GM21515 (cell line): ENCODE results near the gene TUBGCP2.

ENCODE experiments used
- ATAC-seq: cut with Tn5 transposase; IDR thresholded peaks from one replicate; pipeline ENCODE4 v1.9.1; 2021; ENCODE audit not compliant: unreplicated experiment

TUBGCP2 gene

DNA sequence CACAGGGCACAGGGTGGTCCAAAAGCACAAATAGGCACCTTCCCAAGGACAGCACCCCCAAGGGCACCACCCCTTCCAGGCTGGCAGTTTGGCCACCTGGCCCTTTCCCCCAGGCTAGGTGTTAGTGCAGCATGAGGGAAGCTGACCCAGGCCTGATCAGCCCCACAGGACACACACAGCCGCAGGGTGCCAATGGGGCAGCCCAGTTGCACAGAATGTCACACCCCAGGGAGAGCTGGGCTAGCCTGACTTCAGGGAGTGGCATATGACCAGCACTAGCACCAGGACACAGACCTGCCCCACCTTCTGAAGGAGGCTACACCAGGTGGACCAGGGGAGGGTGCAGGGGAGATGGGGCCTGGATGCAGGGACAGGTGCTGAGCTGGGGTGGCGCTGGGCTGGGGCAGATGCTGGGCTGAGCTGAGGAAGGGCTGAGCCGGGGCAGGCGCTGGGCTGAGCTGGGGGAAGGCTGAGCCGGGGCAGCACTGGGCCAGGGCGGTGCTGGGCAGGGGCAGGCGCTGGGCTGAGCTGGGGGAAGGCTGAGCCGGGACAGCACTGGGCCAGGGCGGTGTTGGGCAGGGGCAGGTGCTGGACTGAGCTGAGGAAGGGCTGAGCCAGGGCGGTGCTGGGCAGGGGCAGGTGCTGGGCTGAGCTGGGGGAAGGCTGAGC lies 28.1 kb downstream of the TUBGCP2 start:
- no peak for ATAC-seq

DNA sequence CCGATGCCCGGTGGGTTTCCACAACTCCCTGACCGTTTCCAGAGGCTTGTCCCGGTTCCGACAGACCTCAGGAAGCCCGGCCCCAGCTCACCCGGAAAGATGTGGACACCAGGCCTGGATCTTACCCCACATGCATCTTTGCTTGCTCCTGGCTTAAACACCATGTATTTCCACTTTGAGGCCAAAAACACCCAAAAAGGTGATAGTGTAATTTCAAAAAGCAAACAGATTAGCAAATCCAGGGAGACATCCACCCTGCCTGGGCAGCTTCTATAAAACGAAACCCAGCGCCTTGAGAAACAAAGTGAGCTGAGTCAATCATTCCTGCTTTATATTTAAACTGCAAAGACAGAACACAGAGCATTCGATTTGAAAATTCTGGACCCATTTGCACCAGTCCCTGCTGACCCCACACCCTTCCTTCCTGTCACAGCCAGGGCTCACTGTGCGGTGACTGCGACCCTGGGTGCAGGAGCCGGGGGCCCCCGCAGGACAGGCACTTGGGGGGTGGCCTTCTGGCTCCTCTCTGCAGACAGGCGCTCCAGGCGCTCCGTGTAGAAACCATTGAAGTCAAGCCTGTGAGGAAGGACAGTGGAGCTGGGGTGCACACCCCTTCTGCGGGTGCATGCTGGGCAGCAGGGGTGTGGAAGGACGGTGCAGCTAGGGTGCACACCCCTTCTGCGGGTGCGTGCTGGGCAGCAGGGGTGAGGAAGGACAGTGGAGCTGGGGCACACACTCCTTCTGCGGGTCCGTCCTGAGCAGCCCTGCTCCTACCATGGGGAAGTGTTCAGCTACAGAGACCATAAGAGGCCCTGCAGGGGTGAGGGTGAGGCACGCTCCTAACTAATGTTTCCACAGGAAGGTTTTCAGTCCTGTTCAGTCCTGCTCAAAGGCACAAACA lies 29.1 kb downstream of the TUBGCP2 start:
- no peak for ATAC-seq

DNA sequence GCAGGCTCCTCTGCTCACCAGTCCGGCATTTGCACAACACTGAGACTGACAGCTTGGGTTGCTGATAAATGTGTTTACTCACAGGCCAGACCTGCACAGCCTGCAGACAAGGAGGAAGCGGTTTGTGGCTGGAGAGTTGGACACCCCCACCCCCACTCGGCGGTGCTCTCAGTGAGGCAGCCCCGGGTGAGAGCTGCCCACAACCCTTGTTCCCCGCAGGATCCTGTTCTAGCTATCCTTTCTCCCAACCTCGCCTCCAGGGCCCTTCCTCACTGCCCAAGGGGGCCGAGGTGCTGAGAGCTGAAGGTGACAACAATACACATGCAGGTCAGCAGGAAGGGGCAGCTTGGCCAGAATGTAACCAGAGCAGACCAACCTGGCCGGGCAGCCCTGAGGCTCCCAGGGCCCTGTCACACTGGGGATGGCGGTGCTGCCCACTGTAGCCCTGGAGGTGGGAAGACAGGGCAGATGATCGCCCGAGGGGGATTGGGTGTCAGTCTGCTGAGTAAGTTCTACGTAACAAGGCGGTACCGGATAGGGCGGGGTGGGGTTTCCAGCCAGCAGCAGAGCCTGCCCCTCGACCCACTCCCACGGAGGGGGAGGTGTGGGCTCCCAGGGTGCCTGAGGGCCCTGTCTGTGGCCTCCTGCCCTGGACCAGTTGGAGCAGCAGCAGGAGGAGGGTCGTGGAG lies 30.0 kb downstream of the TUBGCP2 start:
- ATAC-seq, result peak; percentile 45

DNA sequence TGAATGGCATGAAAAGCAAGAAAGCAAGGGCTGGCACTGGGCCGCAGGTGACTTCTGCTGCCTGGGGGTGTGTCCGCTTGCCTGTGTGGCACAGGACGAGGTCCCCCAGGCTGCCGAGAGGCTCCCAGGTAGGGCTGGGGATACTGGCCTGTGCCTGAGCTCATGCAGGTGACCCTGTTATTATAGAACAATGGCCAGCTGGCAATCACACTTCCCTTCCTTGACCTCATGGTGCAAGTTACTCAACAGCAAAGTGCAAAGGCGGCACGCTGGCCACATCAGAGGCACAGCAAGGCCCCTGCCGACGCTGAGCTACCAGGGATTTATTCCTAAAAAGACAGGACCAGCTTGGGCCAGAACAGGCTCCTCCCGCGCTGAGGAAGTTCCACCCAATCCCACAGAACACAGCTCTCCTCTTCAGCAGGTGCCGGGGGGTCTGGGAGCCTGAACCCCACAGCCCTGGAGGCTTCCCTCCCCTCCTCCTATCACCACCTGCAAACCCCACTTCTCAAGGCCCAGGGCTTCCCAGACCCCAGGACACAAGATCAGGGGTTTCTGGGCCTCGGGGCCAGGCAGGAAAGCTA lies 30.6 kb downstream of the TUBGCP2 start:
- ATAC-seq, result no peak

DNA sequence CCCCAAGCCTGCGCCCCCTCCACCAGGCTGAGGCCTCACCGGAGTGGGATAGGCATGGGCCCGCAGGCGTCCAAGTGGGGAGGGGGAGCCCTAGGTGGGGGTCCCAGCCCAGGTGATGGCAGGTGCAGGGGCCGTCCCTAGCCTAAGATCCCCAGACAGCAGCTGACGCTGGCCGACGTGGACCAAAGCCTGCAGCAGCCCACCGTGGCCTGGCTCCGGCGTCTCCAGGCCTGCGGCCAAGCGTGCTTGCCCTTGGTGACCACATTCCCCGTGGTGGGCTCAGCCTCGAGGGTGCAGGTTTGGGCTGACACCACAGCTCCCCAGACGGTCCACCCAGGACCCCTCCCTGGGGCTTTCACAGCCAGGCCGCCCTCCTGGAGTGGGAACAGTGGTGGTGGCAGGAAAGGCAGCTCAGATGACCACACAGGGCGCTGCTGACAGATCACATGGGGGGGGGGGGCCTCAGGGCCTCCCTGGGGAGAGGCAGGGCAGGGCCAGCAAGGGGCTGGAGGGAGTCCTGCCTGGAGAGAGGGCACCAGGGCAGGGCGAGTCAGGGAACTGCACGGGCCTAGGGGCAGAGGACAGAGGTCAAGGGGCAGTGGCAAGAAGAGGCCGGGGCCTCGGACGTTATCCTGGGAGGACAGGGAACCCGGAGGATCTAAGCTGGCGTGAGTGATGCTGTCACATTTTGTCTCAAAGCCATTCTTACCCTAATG lies 31.2 kb downstream of the TUBGCP2 start:
- no peak for ATAC-seq

DNA sequence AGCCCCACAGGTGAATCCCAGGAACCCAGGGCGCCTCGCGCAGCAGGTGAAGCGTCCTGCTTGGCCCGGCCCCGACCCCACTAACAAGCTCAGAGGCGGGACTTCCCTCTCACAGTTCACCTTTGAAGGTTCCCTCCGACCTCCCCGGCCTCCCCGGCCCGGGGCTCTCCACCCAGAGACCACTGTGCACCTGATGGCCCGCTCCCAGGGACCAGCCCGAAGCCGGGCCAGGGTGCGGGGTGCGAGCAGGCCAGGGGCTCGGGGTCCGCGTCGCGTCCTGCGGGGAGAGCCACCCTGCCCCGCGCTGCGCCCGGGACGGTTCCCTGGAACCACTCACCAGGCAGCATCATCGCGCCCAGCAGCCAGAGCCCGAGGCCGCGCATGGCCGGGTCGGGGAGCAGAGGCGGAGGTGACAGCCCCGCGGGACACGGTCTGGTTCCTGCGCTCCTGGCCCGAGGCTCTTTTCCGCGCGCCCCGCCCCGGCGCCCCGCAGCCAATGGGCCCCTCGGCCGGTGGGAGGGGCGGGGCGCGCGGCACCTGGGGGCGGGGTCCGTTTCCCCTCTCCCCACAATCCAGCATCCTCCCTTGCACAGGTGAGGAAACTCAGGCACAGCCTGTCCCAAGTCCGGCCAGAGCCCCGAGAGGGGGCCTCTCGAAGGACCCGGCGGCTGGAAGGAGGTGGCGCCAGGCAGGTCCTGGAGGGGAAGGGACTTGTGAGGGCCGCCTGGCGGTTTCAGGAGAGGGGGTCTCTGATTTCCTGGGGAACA lies 32.1 kb downstream of the TUBGCP2 start, which contains the start of gene ADAM8:
Gene ADAM8, minus strand, starts transcription at position 434 of the 767 bp plus-strand sequence. Its CDS starts 51 bp downstream, at position 383.
- ATAC-seq, result peak; percentile 41

DNA sequence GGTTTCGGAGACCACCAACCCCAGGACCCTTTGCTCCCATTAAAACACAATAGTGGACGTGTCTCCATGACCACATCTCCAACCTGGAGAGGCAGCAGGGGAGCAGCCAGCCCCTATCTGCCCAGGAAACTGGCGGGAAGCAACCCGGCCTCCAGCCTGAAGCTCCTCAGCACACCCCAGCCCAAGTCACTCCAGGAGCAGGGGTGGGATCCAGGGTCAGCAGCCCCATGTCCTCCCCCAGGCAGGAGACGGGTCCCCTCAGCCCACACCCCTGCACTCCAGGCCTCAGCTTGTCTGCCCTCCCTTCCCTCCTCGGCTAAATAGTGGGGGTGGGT lies 32.6 kb downstream of the TUBGCP2 start:
- no peak for ATAC-seq

DNA sequence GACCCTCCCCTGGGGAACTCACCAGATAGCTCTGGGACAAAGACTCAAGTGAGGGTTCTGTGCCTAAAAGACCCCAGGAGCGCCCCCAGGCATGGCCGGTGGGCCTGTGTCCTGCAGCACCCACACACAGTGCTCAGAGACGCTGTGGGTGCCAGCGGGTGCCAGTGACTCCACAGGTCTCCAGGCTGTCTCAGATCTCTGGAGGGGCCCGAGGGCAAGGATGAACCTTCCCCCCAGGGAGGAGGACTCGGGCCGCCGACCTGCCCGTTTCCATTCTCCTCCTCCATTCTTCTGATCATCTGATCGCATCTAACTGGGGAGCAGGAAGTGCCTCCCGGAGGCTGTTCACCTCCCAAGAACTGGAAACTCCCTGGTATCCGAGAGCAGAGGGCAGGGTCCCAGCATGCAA lies 33.0 kb downstream of the TUBGCP2 start:
- ATAC-seq, result peak; percentile 30

DNA sequence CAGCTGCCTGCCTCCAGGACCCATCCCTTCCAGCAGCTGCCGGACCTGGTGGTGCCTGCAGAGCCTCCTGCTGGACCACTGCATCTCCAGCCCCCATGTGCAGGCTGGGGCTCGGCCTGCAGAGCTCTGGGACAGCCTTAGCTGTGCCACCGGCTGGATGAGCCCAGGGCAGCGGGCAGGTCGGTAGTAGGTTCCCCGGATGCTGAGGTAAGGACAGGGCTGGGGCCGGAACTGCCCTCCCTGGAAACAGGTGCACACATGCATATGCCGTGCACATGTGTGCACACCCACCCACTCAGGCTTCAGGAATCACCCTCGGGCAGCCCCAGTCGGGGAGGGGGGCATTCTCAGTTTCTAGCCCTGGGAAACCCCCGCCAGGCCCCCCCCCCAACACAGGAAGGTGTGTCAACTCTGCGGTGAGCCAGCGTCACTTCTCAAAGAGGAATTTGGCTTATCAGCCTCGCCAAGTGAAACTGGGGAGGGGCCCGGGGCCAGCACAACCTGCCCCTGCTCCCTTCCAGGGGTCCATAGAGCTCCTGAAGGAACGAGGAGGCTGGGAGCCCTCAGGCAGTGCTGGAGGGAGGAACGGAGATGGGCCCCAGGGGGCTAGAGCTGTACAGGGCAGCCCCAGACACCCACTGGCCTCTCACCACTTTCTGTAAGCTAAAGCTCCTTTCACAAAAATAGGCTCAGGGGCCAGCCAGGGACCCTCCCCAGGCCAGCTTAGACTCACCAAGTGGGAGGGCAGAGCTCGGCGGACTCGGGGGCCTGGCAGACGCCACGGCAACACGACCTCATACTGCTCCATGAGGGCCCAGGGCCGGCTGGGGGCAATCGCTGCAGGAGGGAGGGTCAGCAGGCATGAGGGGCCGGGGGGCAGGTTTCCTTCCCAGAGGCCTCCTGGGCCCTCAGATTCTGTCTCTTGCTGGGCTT lies 33.7 kb downstream of the TUBGCP2 start:
- ATAC-seq, result peak; percentile 46

DNA sequence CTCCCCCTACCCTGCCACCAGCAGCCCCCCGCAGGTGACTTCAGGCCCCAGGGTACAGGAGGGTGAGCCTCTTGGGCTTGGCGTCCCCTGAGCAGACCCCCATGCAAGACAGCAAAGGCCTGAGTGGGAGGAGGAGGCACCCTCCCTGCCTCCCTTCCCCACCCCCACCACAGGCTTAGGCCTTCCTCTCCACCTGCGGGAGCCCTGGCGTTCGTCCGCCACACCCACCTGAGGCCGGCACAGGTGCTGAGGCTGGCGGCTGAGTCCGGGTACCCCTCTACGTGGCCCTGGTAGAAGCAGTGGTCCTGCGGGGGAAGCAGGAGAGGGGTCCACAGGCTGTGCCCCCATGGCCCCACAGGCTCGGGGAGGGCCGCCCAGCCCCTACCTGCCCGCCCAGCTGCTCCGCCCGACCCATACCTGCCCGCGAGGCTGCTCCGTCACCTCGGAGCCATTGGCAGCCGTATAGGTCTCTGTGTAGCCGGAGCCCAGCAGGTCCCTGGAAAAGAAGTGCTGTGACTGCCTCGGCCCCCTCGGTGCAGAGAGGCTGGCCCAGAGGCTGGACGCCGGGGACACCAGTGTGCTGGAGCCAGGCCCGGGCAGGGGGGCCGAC lies 35.0 kb downstream of the TUBGCP2 start:
- ATAC-seq, result no peak

DNA sequence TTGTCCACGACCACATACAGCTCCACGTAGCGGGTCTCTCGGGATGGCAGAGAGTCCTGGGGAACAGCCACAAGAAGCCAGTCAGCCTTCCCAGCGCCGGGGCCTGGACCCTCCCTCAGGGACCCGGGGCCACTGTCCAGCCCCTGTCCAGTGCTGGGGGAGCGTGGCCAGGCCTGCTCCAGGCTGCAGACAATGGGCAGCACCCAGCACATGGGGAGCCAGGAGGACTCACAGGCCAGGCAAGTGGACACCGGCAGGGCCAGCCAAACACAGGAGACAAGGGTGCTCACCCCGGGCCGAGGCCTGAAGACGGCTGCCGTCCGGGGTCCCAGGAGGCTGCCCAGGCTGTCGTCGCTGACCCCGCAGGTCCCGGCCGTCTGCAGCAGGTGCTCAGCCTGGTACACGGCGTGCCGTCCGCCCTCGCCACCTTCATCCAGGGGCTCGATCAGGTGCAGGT lies 35.7 kb downstream of the TUBGCP2 start:
- ATAC-seq, result no peak

DNA sequence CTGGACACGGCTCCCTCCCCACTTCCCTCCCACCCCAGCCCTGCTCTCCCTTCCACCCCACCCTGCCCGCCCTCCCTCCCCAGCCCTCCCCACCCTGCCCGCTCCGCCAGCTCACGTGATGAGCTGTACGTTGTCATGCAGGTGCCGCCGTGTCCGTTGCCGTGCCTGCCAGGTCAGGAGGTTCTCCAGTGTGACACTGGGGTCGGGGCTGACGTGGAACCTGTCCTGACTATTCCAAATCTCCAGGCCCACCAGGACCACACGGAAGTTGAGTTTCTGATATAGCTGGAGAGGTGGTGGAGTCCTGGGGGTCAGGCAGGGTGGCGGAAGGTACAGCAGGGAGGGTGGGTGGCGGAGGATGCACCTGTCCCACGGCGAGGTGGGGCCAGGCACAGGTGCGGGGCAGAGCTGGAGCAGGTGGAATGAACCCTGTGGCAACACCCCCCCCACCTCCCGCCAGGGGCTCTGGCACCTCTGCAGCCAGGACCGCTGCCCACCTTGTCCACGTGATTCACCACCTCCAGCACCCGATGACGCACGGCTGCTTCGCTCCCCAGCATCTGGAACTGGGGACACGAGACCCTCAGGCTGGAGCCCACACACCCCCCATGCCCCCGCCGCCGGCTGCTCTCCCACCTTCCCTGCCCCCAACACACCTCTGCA lies 36.2 kb downstream of the TUBGCP2 start:
- ATAC-seq, result no peak

DNA sequence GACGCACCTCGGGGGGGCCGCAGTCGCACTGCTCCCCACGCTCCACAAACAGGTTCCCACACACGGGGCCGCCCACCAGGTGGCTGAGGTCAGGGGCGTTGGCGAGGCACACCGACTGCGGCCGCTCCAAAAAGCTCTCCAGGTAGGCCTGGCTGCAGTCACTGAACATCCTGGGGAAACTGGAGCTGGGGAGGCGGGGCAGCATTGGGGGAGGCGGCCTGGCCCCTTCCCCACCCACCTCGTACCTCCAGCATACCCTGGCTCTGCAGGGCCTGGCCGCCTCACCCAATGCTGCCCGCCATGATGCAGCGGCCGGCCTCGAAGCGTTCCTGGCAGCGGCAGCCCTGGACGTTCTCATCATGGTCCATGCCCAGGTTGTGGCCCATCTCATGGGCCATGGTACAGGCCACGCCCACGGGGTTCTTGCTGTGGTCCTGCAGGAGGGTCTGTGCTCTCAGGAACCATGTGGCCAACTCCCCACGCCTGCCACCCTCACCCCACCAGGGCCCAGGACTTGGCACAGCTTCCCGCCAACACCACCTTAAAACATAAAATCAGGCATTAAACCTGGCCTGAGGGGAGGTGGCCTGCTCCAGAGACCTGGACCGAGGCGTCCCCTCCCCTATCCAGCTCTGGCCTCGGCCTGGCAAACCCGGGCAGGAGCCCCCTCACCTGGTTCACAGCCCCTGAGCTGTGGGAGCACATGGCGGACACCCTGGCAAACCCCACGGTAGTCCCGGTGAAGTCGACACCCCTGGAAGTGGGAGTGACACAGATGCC lies 37.0 kb downstream of the TUBGCP2 start:
- ATAC-seq, result no peak

DNA sequence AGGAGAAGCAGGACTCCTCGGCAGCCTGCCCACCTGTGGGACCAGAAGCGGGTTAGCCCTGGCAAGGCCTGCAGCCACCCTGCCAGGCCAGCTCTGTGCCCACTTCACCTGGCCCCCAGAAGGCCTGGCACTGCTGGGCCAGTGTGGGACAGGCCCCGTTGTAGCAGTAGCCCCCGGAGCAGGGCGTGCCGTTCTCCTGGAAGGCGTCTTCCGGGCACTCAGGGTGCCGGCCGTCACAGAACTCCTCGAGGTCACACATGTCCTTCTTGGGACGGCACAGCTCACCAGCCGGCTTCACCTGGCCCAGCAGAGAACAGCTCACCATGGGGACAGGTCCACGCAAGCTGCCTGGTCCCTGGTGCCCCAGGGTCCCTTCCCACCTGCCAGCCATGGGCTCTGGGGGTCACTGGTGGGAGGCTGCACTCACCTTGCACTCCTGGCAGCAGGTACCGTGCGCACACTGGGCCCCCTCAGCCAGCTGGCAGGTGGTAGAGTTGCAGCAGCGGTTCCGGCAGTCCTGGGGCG lies 37.8 kb downstream of the TUBGCP2 start:
- no peak for ATAC-seq

DNA sequence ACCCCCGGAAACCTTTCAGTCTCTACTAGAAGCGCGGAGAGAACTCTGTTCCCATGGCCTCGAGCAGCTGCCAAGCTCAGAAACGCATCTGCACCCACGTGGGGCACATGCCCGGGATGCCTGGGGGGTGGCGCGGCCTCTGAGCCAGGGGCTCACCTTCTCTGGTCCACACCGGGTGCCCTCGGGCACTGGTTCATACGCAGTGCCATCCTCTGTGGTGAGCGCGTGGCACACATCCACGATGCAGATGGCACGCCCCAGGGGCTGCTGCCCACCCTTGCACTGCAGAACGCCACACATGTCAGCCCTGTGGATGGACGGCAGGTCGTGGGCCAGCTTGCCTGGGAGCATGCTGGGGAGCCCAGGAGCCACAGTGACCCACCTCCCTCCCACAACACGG lies 38.5 kb downstream of the TUBGCP2 start:
- no peak for ATAC-seq

DNA sequence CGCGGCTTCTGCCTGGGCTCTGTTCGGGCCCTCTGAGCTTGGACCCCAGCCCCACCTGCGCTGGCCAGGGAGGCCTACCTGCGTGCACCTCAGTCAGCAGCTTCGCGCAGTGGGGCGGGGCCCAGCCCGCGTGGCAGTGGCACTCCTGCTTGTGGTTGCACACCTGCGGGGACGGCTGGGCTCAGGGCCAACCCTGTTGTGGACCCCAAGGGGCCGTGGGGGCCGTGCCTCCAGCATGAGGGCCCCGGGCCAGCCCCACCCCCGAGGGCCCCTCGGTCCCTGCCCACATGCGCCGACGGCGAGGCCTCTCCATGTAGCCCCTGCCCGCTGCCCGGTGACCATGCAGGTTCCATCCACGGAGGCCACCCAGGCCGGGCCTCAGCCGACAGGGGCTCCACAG lies 39.3 kb downstream of the TUBGCP2 start:
- ATAC-seq, result no peak

DNA sequence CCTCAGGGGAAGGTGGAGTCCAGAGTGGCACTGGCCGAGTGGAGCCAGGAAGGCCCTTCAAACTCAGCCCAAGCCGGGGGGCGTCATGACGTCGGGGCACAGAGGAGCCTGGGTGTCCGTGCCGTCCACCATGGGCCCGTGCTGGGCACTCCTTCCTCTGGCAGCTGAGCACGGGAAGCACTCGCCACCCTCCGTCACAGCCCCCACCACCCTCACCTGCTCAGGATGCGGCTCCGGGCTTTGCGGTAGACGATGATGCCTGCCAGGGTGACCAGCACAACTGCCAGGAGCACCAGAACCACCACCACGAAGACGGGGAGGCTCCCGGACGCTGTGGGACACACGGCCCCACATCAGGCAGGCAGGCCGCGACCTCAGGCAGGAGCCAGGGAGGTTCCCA lies 40.1 kb downstream of the TUBGCP2 start:
- no peak for ATAC-seq
